ENCODE results near the gene PCARE.

Gene PCARE

GRCh38 chr2:29012211-29012681 lies 62.1 kb downstream of the PCARE start:
- TF ChIP-seq CEBPB (IDR thresholded peaks at IDR 0.05), result 0 out of 2 replicates have a peak, but pooled peaks have one; percentile 44
- no peak for TF ChIP-seq FOXM1 (IDR thresholded peaks at IDR 0.05; ENCODE audit: borderline replicate concordance, low read depth)
- TF ChIP-seq TEAD4 (IDR thresholded peaks at IDR 0.05), result no peak
- 0 out of 2 replicates have a peak, but pooled peaks have one; percentile 11 for TF ChIP-seq TCF12 (IDR thresholded peaks at IDR 0.05; ENCODE audit: low read depth)
- TF ChIP-seq NFIC (IDR thresholded peaks at IDR 0.05), result no peak

Measured in Ishikawa (cell line).